ENCODE measurements around the gene ANO1. TPM values are rescaled to one million over a fixed set of nuclear protein-coding genes. Genes with fewer than 3 reads are reported as not detected.

ANO1 gene
- total and polyA plus RNA-seq, 4 donors: 7.8 to 64.8 (median 32.2) TPM

- no peaks in the 10 kb centered on the region for H3K27me3 ChIP-seq (ENCODE audit: control insufficient read depth in 4 of 4, insufficient read depth in 4 of 4, low read length in 3 of 4)
- H3K36me3 ChIP-seq (ENCODE audit: control insufficient read depth in 4 of 4, insufficient read depth in 3 of 4, low read depth in 1 of 4, low read length in 3 of 4): peaks cover 0 to 3% (median 0%) of the 10 kb centered on the region in 4 donors
- H3K9me3 ChIP-seq (ENCODE audit: control insufficient read depth in 4 of 4, low read length in 3 of 4): peaks cover 0 to 2% (median 0%) of the 10 kb centered on the region in 4 donors
- peak in 1 of 2 donors; percentile 38 for TF ChIP-seq JUND (IDR thresholded peaks at IDR 0.05)
- TF ChIP-seq ZBTB33 (IDR thresholded peaks at IDR 0.05): peak; percentile 47
- TF ChIP-seq HNF4G (IDR thresholded peaks at IDR 0.05): no peak
- TF ChIP-seq ATF3 (IDR thresholded peaks at IDR 0.05): no peak
- no peak for TF ChIP-seq GABPA (IDR thresholded peaks at IDR 0.05 in 1 of 2, conservative IDR thresholded peaks at IDR 0.05 in 1 of 2)
- peak; percentile 17 for TF ChIP-seq FOXA2 (IDR thresholded peaks at IDR 0.05)
- TF ChIP-seq CTCF (IDR thresholded peaks at IDR 0.05; ENCODE audit: low read depth, low read length, missing input control): no peak
- no peak for TF ChIP-seq EGR1 (IDR thresholded peaks at IDR 0.05; ENCODE audit: low read depth in 2 of 2)
- no peak for TF ChIP-seq NR2F2 (IDR thresholded peaks at IDR 0.05)
- peak in 1 of 2 donors; percentile 18 for TF ChIP-seq RAD21 (IDR thresholded peaks at IDR 0.05)
- TF ChIP-seq HNF4A (conservative IDR thresholded peaks at IDR 0.05): peak; percentile 87 to 91
- TF ChIP-seq SP1 (IDR thresholded peaks at IDR 0.05): peak; percentile 30
- TF ChIP-seq RXRA (IDR thresholded peaks at IDR 0.05): peak; percentile 60 to 85
- TF ChIP-seq YY1 (IDR thresholded peaks at IDR 0.05): peak; percentile 26
- no peak for TF ChIP-seq TAF1 (conservative IDR thresholded peaks at IDR 0.05)
- no peak for TF ChIP-seq MAX (IDR thresholded peaks at IDR 0.05)
- no peak for TF ChIP-seq REST (IDR thresholded peaks at IDR 0.05)
- peak; percentile 34 for TF ChIP-seq FOXA1 (IDR thresholded peaks at IDR 0.05)
- no peak overlapping the region for H3K9ac ChIP-seq (ENCODE audit: low read depth in 1 of 2, low read length in 2 of 2)
- no peak for DNase-seq (ENCODE audit: low spot score)
- H3K4me1 ChIP-seq (ENCODE audit: control insufficient read depth in 4 of 4, insufficient read depth in 4 of 4, low read length in 3 of 4): peaks cover 3 to 27% (median 26%) of the 10 kb centered on the region in 4 donors
- H3K4me3 ChIP-seq (ENCODE audit: low read depth in 1 of 3, low read length in 3 of 3): no peak overlapping the region
- WGBS: 46% methylated on average over 4 of the region's 4 CpGs
- H3K27ac ChIP-seq (ENCODE audit: low read depth in 1 of 2, low read length in 2 of 2): peak overlapping the region in 1 of 2 donors; percentile 33
Measured at GRCh38 chr11:70040869-70041501, 37.1 kb upstream of the ANO1 start.

Data from liver (tissue), 9 donors.